22Rv1 (cell line): ENCODE results near the gene ADPRS.

ENCODE experiments used
- H3K27ac ChIP-seq: fragments of 450-650 bp; 2 replicates; pipeline ENCODE4 v1.5.1; 2017
- ZFX ChIP-seq: fragments of 450-650 bp; IDR thresholded peaks from 2 replicates; pipeline ENCODE4 v1.6.1; 2017; ENCODE audit warnings: antibody characterized with exemption, borderline replicate concordance
- TF ChIP-seq, protein P1 (sequence below): fragments of 450-650 bp; IDR thresholded peaks from 2 replicates; pipeline ENCODE4 v1.5.1; 2017; ENCODE audit warnings: mild to moderate bottlenecking

Gene ADPRS

DNA sequence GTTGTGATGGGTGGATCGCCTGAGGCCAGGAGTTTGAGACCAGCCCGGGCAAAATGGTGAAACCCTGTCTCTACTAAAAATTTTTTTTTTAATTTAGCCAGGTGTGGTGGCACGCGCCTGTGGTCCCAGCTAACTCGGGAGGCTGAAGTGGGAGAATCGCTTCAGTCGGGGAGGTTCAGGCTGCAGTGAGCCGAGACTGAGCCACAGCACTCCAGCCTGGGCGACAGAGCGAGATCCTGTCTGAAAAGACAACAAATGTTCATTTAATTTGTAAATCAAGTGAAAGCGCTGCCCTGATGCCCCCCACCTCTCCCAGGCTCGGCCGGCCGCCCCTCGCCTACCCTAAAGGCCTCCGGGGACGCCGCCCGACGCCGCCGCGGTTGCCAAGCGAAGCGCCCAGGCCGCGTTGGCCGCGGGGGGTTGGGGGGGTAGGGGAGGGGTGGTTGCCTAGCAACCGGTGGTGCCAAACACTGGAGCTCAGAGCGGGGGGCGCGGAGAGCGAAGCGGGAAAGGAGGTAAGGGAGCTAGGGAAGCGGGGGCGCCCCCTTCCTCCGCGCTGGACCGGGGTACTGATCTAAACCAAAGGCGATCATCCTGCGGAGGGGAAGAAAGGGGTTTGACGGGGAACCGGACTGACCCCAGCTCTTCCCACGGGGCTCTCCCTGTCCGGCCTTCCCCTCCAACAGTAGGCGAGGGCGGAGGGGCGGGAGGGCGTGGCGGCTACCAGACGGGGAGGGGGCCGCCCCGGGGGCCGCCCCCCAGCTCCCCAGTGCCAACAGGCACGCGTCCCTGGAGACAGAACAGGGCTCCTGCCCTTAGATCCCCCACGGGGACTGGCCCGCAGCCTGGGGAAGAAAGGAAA, 4.8 kb upstream of the ADPRS start, which contains the start of gene TEKT2:
Gene TEKT2 (plus strand): TSS at position 460 of the 862 bp plus-strand sequence. CDS start 828 bp downstream, outside the sequence.
- no peak within 1 kb of the TSS for H3K27ac ChIP-seq
- no peak for TF ChIP-seq ZFX
- TF ChIP-seq, protein P1, sequence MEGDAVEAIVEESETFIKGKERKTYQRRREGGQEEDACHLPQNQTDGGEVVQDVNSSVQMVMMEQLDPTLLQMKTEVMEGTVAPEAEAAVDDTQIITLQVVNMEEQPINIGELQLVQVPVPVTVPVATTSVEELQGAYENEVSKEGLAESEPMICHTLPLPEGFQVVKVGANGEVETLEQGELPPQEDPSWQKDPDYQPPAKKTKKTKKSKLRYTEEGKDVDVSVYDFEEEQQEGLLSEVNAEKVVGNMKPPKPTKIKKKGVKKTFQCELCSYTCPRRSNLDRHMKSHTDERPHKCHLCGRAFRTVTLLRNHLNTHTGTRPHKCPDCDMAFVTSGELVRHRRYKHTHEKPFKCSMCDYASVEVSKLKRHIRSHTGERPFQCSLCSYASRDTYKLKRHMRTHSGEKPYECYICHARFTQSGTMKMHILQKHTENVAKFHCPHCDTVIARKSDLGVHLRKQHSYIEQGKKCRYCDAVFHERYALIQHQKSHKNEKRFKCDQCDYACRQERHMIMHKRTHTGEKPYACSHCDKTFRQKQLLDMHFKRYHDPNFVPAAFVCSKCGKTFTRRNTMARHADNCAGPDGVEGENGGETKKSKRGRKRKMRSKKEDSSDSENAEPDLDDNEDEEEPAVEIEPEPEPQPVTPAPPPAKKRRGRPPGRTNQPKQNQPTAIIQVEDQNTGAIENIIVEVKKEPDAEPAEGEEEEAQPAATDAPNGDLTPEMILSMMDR, result no peak

DNA sequence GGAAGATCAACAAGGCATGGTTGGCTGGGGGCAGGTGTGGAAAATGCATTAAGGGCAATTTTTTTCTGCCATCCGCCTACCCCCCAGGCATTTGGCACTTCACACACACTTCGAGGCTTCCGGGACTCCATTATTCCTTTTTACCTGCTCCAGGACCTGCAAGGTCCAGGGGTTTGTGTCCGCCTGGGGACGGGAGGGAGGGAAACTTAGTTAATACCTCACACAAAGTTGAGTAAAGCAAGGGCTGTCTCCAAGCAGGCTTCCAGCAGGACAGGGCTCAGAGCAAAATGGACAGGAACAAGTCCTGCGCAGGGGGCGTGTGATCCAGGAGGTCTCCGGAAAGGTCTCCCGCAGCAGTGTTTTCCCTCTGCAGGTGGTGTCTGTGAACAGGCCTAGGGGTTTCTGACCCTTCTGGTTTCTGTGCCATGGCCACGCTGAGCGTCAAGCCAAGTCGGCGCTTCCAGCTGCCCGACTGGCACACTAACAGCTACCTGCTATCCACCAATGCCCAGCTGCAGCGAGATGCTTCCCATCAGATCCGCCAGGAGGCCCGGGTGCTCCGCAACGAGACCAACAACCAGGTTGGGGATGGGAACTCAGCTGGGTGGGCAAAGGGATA, 4.1 kb upstream of the ADPRS start:
- TF ChIP-seq ZFX, result no peak
- TF ChIP-seq, protein P1, result no peak
- no peak overlapping the region for H3K27ac ChIP-seq

DNA sequence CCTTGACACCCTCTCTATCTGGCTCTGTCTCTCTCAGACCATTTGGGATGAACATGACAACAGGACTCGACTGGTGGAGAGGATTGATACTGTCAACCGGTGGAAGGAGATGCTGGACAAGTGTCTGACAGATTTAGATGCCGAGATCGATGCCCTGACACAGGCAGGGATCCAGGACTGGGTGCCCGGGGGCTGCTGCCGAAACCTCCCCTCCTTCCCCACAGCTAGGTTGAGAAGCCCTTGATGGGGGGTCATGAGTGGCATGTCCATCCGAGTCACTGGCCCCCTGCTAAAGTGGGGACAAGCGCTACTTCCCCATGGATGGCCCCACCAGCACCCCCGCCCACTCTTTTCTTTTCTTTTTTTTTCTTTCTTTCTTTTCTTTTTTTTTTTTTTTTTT, 3.6 kb upstream of the ADPRS start:
- TF ChIP-seq ZFX, result no peak
- TF ChIP-seq, protein P1, result no peak
- H3K27ac ChIP-seq, result no peak overlapping the region

DNA sequence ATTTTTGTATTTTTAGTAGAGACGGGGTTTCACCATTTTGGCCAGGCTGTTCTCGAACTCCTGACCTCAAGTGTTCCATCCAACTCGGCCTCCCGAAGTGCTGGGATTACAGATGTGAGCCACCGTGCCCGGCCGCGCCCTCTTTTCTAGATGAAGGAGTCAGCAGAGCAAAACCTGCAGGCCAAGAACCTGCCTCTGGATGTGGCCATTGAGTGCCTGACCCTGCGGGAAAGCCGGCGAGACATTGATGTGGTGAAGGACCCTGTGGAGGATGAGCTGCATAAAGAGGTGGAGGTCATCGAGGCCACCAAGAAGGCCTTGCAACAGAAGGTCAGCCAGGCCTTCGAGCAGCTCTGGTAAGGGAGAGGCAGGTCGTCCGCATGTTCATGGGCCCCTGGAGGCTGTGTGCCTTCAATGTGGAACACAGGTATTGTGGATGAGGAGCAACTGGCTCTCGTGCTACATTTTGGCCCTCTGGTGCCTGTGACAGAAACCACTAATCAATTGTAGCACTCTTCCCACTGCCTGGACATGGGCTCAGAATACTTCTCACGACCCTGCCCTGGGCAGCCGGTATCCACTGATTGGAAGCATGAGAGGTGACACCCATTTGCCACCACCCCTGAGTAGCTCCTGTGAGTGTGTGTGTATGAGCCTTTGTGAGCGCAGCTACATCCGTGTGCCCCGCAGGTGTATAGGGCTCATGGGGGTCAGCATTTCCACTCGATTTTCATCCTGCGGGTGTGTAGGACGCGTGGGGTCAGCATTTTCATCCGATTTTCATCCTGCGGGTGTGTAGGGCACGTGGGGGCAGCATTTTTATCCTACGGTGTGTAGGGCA, 2.8 kb upstream of the ADPRS start:
- no peak overlapping the region for H3K27ac ChIP-seq
- TF ChIP-seq ZFX, result no peak
- TF ChIP-seq, protein P1, result no peak

DNA sequence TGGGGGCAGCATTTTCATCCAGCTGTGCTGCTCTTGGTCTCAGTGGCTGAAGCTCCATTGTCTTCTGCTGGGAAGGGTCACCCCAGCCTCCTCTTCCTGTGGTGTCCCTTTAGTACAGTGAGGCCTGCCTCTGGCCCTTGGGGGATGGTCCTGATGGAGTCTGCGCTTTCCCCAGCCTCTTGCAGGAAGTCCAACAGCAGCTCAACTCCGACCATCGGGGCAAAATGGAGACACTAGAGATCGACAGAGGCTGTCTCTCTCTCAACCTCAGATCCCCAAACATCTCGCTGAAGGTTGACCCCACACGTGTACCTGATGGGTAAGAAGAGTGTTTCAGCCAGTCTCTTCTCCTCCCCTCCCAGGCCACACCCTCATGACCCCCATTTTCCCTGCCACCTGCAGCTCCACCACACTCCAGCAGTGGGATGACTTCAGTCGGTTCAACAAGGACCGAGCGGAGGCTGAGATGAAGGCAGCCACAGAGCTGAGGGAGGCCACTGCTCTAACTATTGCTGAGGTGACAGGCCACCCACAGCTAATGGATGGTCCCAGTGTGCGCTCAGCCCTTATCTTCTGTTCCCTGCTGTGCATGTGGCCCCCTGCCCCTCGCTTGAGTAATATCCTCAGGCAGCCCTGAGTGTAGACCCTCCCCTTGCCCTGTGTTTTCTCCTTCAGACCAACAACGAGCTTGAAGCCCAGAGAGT, 2.0 kb upstream of the ADPRS start:
- H3K27ac ChIP-seq, result no peak overlapping the region
- no peak for TF ChIP-seq ZFX
- TF ChIP-seq, protein P1, result no peak

DNA sequence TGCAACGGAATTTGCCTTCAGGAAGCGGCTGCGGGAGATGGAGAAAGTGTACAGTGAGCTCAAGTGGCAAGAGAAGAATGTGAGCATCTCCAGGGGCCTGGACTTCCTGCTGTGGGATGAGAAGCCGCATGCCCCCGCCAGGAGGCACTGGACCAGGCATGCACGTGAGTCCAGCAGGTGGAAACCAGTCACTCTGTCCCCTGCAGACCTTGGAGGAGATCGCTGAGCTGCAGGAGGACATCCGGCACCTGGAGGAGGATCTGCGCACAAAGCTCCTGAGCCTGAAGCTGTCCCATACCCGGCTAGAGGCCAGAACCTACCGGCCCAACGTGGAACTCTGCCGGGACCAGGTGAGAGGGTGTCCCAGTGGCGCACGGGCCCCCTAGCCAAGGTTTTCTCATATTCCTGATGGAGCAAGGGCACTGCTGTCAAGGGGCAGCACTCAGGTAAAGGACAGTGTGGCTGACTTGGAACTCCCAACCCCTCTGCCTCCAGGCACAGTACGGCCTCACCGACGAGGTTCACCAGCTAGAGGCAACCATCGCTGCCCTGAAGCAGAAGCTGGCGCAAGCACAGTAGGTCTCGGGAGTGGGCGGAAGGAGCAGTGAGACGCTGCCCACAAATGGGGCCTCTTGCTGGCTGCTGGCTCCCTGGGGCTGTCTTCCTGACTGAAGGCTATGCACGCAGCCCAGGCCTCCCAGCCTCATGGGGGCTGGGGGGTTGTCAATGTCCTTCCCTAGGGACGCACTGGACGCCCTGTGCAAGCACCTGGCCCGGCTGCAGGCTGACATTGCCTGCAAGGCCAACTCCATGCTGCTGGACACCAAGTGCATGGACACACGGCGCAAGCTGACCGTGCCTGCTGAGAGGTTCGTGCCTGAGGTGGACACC, 1.2 kb upstream of the ADPRS start:
- H3K27ac ChIP-seq, result no peak overlapping the region
- TF ChIP-seq, protein P1, result no peak
- no peak for TF ChIP-seq ZFX
